Endothelial cell of umbilical vein (primary cell): ENCODE data around the gene NBEAL1. TPM values are rescaled to one million over a fixed set of nuclear protein-coding genes. Genes with fewer than 3 reads are reported as not detected.

Experiments used
- BruUV-seq: library from RNA; stranded (reverse); fragments of 400-500 nt; replicated peaks from 2 replicates; lab custom pipeline; 2021; lab: Mats Ljungman, UMichigan
- CTCF ChIA-PET: fragments of 300-600, 350-600 bp; sonication (Branson Sonifier 250); formaldehyde crosslinking; loops from one replicate; lab custom pipeline; 2021; ENCODE audit warnings: antibody characterized with exemption, inconsistent platforms; lab: Charles Lee
- POLR2A ChIA-PET: fragments of 300-600, 350-600 bp; sonication (Branson Sonifier 250); formaldehyde crosslinking; loops from one replicate; lab custom pipeline; 2021; ENCODE audit warnings: antibody characterized with exemption, inconsistent platforms; lab: Charles Lee
- DNase-seq: peaks from one replicate; pipeline ENCODE4 v3.0.0-alpha.2; 2011; ENCODE audit warnings: low read depth, low spot score
- FAIRE-seq: peaks from 2 replicates; lab custom pipeline; 2011; peaks lifted over from hg19 to GRCh38; lab: Jason Lieb, UNC
- H2AFZ ChIP-seq: 2 replicates; pipeline ENCODE4 v1.6.0; 2012; ENCODE audit warnings: low read depth, low read length, control low read depth, inconsistent platforms
- H3K27ac ChIP-seq: 2 replicates; pipeline ENCODE4 v1.5.1; 2011; ENCODE audit warnings: low read depth, mild to moderate bottlenecking, control low read depth, low read length, moderate library complexity; ENCODE audit not compliant: insufficient read depth
- H3K27me3 ChIP-seq, 2 experiments: 2 replicates each; pipeline versions ENCODE4 v1.6.0 to v1.6.1; 2011; ENCODE audit warnings: low read length in 2 of 2, mixed read lengths in 1 of 2; ENCODE audit not compliant: control insufficient read depth in 2 of 2, insufficient read depth in 2 of 2
- H3K36me3 ChIP-seq, 2 experiments: 2 replicates in 1 of 2; 3 replicates in 1 of 2; pipeline ENCODE4 v1.5.1; 2011; ENCODE audit warnings: low read length in 2 of 2, mild to moderate bottlenecking in 1 of 2, moderate library complexity in 1 of 2; ENCODE audit not compliant: control insufficient read depth in 2 of 2, insufficient read depth in 2 of 2; ENCODE audit errors: extremely low read depth in 1 of 2
- H3K4me1 ChIP-seq: 3 replicates; pipeline ENCODE4 v1.5.1; 2011; ENCODE audit warnings: mild to moderate bottlenecking, low read length; ENCODE audit not compliant: control insufficient read depth, insufficient read depth; ENCODE audit errors: extremely low read depth
- H3K4me2 ChIP-seq: 2 replicates; pipeline ENCODE4 v1.6.1; 2011; ENCODE audit warnings: low read length, control low read depth, mixed read lengths; ENCODE audit not compliant: insufficient read depth
- H3K4me3 ChIP-seq, 3 experiments: fragments of 200-600 bp in 1 of 3; sonication (generic), shearing (Covaris generic) in 1 of 3; replicated peaks in 1 of 3; 2 replicates each; pipeline ENCODE4 v1.5.1; 2011 to 2016; ENCODE audit warnings: control low read depth in 3 of 3, low read length in 3 of 3, mild to moderate bottlenecking in 2 of 3, inconsistent platforms in 1 of 3, low read depth in 1 of 3, moderate library complexity in 1 of 3; ENCODE audit not compliant: insufficient read depth in 1 of 3
- H3K79me2 ChIP-seq: 2 replicates; pipeline ENCODE4 v1.6.0; 2012; ENCODE audit warnings: low read length, inconsistent platforms; ENCODE audit not compliant: control insufficient read depth, insufficient read depth
- H3K9ac ChIP-seq: replicated peaks from 2 replicates; pipeline ENCODE3; 2011; ENCODE audit warnings: low read length, control low read depth; ENCODE audit not compliant: insufficient read depth; ENCODE audit errors: extremely low read depth
- H3K9me1 ChIP-seq: replicated peaks from 3 replicates; pipeline ENCODE4 v1.6.0; 2011; ENCODE audit warnings: mild to moderate bottlenecking, low read length; ENCODE audit not compliant: control insufficient read depth, insufficient read depth; ENCODE audit errors: extremely low read depth
- H3K9me3 ChIP-seq: replicated peaks from 2 replicates; pipeline ENCODE4 v1.5.1; 2012; ENCODE audit warnings: low read length, inconsistent platforms; ENCODE audit not compliant: control insufficient read depth, insufficient read depth
- H4K20me1 ChIP-seq: replicated peaks from 2 replicates; pipeline ENCODE3; 2011; ENCODE audit warnings: mild to moderate bottlenecking, low read length; ENCODE audit not compliant: control insufficient read depth, insufficient read depth; ENCODE audit errors: extremely low read depth
- CTCF ChIP-seq, 2 donors: IDR thresholded peaks; 1 replicate in 1 of 2; 2 replicates in 1 of 2; pipeline ENCODE4 v1.5.1; 2011; ENCODE audit warnings: low read length in 2 of 2, mild to moderate bottlenecking in 2 of 2, moderate library complexity in 2 of 2, control low read depth in 1 of 2, inconsistent platforms in 1 of 2, low read depth in 1 of 2; ENCODE audit not compliant: insufficient read depth in 1 of 2; ENCODE audit errors: extremely low read depth in 1 of 2
- EZH2 ChIP-seq: IDR thresholded peaks from 2 replicates; pipeline ENCODE4 v1.6.1; 2012; ENCODE audit warnings: borderline replicate concordance, low read depth, mild to moderate bottlenecking, moderate library complexity, low read length, inconsistent platforms; ENCODE audit not compliant: severe bottlenecking
- GATA2 ChIP-seq: IDR thresholded peaks from 2 replicates; pipeline ENCODE4 v1.7.0; 2011; ENCODE audit warnings: low read depth, mild to moderate bottlenecking, moderate library complexity, mixed read lengths, low read length; ENCODE audit not compliant: insufficient read length, insufficient read depth
- JUN ChIP-seq: IDR thresholded peaks from 2 replicates; pipeline ENCODE4 v1.6.1; 2011; ENCODE audit warnings: borderline replicate concordance, low read depth; ENCODE audit not compliant: insufficient read length, insufficient read depth
- MAX ChIP-seq: IDR thresholded peaks from 2 replicates; pipeline ENCODE4 v1.6.1; 2011; ENCODE audit not compliant: insufficient read depth, insufficient read length
- MYC ChIP-seq: IDR thresholded peaks from one replicate; pipeline ENCODE4 v1.6.1; 2011; ENCODE audit warnings: mild to moderate bottlenecking, low read depth, low read length
- POLR2AphosphoS5 ChIP-seq: IDR thresholded peaks from 2 replicates; pipeline ENCODE4 v1.6.1; 2012; ENCODE audit warnings: low read depth, mild to moderate bottlenecking, control low read depth, low read length, moderate library complexity; ENCODE audit not compliant: insufficient read depth
- dilution Hi-C: fragments of 300-500 bp; cut with MboI; formaldehyde crosslinking; loops from one replicate; pipeline ENCODE4 v1.15.0; 2019; ENCODE audit warnings: low sequenced_read_pairs; ENCODE audit not compliant: extremely low pct_ligation_motif_present
- intact Hi-C: fragments of 100-400 bp; cut with micrococcal nuclease; formaldehyde crosslinking; loops from one replicate; pipeline ENCODE4 v1.10.0; 2022
- polyA plus RNA-seq, 4 experiments: library from polyadenylated mRNA; depleted of rRNA in 3 of 4; stranded (reverse) in 3 of 4; unstranded in 1 of 4; fragments of >200 nt; gene quantifications; 2 replicates each; pipeline versions ENCODE4 v1.2.1 to v1.2.3, GENCODE V29; 2011 to 2012; ENCODE audit warnings: missing spikeins in 1 of 4
- total RNA-seq: library from RNA; stranded (reverse); gene quantifications from 2 replicates; pipeline ENCODE4 v1.2.3, GENCODE V29; 2021

The NBEAL1 gene
- total and polyA plus RNA-seq, 2 donors (not counting 3 experiments of a cell fraction or from before 2014, with no cell fraction given) = 2.1 to 23.3 TPM

- H3K4me2 ChIP-seq = peak overlapping the region; percentile 74
- no peaks in the 10 kb centered on the region for H3K36me3 ChIP-seq
- H3K4me3 ChIP-seq = no peak overlapping the region
- POLR2A ChIA-PET = no interaction called here
- H3K9ac ChIP-seq = no peak overlapping the region
- no peak overlapping the region for H2AFZ ChIP-seq
- peaks cover 11% of the 10 kb centered on the region for H3K79me2 ChIP-seq
- no TSS peak for BruUV-seq
- H3K4me1 ChIP-seq = peaks cover 26% of the 10 kb centered on the region
- no peak for FAIRE-seq
- CTCF ChIA-PET = no interaction called here
- no peaks in the 10 kb centered on the region for H3K27me3 ChIP-seq
- DNase-seq = no peak
- H4K20me1 ChIP-seq = no peaks in the 10 kb centered on the region
- TF ChIP-seq GATA2 = no peak
- TF ChIP-seq EZH2 = no peak
- TF ChIP-seq POLR2AphosphoS5 = no peak
- TF ChIP-seq JUN = no peak
- TF ChIP-seq MYC = no peak
- no peak for TF ChIP-seq MAX
- TF ChIP-seq CTCF (IDR thresholded peaks at IDR 0.05; ENCODE audit: extremely low read depth in 1 of 2, insufficient read depth in 1 of 2, low read depth in 1 of 2, low read length in 2 of 2) = no peak
- dilution Hi-C loops (no loop called here), intact Hi-C loops (loop anchor here (5.0 to 10.0 kb wide), 3 partner anchors 88 to 436 kb away; partner anchors contain the start of gene FAM117B)
- H3K27ac ChIP-seq = no peak overlapping the region
- no peaks in the 10 kb centered on the region for H3K9me3 ChIP-seq
- H3K9me1 ChIP-seq = no peaks in the 10 kb centered on the region
Measured at GRCh38 chr2:203019142-203019541, 4.5 kb downstream of the NBEAL1 start.
